ENCODE measurements around the gene NAALADL2. TPM values are rescaled to one million over a fixed set of nuclear protein-coding genes. Genes with fewer than 3 reads are reported as not detected.

NAALADL2 gene
- polyA plus RNA-seq, 2 of the 4 experiments (the other 2 are of a cell fraction), result 0.09 to 0.28 TPM

DNA sequence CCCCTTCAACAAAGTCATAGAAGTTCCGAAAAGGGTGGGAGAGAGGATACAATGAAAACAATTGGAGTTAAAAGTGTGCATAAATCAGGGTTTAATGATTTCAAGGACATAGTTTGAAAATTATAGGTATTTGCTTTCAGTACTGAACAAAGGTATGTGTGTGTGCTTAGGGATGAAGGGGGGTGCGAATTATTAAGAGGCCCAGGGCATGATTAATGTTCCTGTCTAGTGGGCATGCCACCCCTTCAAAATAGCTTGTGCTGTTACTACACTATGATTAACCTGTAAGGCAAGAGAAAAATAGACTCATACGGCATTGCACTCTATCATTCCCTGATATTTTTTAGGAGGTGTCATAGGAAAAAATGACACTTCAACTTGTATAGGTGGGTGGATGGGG lies 731.6 kb downstream of the NAALADL2 start:
- CTCF ChIA-PET, result no interaction called here
- 55% methylated on average over 3 of the region's 3 CpGs for WGBS (ENCODE audit: missing lambda C conversion rate)
- FAIRE-seq, result no peak

DNA sequence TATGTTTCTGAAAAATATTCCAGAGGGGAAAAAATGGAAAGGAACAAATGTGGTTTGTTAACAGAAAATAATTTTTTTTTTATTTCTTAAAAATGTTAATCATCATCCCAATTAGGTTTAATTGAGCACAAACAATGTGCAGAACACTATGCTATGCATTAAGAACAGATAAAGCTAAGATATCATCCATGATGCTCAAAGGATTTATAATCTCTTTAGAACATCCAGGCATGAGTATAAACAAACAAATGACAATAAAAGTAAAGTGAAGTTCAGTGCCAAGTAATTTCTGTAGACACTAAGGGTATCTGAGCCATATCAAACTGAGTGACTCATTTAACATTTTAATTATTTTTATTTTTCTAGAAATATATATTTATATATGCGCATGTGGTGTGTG lies 732.2 kb downstream of the NAALADL2 start:
- Histone ChIP-seq H3K4me3 (no peak overlapping the region), H3K4me1 (no peaks in the 10 kb centered on the region), H3K9me3 (no peaks in the 10 kb centered on the region), H3K27ac (no peak overlapping the region), H3K4me2 (no peak overlapping the region)
- WGBS (ENCODE audit: missing lambda C conversion rate), result 83% methylated on average over 1 of the region's 1 CpG
- ATAC-seq (no peak), FAIRE-seq (no peak), DNase-seq (ENCODE audit: low read depth in 1 of 2, low spot score in 1 of 2) (no peak)
- TF ChIP-seq TFCP2L1 (CRISPR knock-in tag; IDR thresholded peaks at IDR 0.05) (no peak), BHLHE40 (IDR thresholded peaks at IDR 0.05; ENCODE audit: low read depth, low read length) (no peak)
- ChIA-PET POLR2A (no interaction called here), CTCF (no interaction called here)

More for the DNA sequence above, 731.6 kb downstream of the NAALADL2 start:
- no peak overlapping the region for H3K4me2 ChIP-seq
- POLR2A ChIA-PET, result no interaction called here
- ATAC-seq (no peak), DNase-seq (ENCODE audit: low read depth in 1 of 2, low spot score in 1 of 2) (no peak)
- no peak overlapping the region for H3K27ac ChIP-seq
- no peaks in the 10 kb centered on the region for H3K9me3 ChIP-seq
- TF ChIP-seq ZNF302 (CRISPR knock-in tag; IDR thresholded peaks at IDR 0.05) (no peak), MAFK (IDR thresholded peaks at IDR 0.05; ENCODE audit: partially characterized antibody) (no peak)
- no peaks in the 10 kb centered on the region for H3K4me1 ChIP-seq
- no peak overlapping the region for H3K4me3 ChIP-seq

GRCh38 chr3:175593331-175593730 lies 734.2 kb downstream of the NAALADL2 start:
- H3K4me1 ChIP-seq, result no peaks in the 10 kb centered on the region
- H3K4me3 ChIP-seq, result no peak overlapping the region
- no peak overlapping the region for H3K27ac ChIP-seq
- DNase-seq (ENCODE audit: low read depth in 1 of 2, low spot score in 1 of 2), result no peak
- no peaks in the 10 kb centered on the region for H3K9me3 ChIP-seq
- H3K4me2 ChIP-seq, result no peak overlapping the region
- WGBS (ENCODE audit: missing lambda C conversion rate), result 11% methylated on average over 1 of the region's 1 CpG
- FAIRE-seq, result no peak
- TF ChIP-seq GATA3 (IDR thresholded peaks at IDR 0.05; ENCODE audit: borderline replicate concordance), result no peak
- no peak for TF ChIP-seq CEBPB (IDR thresholded peaks at IDR 0.05)
- no peak for TF ChIP-seq POLR2AphosphoS2 (conservative IDR thresholded peaks at IDR 0.05; ENCODE audit: low read length)
- no peak for TF ChIP-seq CHD4 (IDR thresholded peaks at IDR 0.05; ENCODE audit: borderline replicate concordance)
- no peak for TF ChIP-seq JUN (IDR thresholded peaks at IDR 0.05)
- no peak for TF ChIP-seq ATOH8 (CRISPR knock-in tag; IDR thresholded peaks at IDR 0.05; ENCODE audit: low read depth)
- no peak for TF ChIP-seq ELK1 (IDR thresholded peaks at IDR 0.05; ENCODE audit: low read depth, low read length)
- TF ChIP-seq ZFP36 (IDR thresholded peaks at IDR 0.05; ENCODE audit: borderline replicate concordance, partially characterized antibody), result no peak
- TF ChIP-seq HDAC2 (IDR thresholded peaks at IDR 0.05), result no peak
- no peak for TF ChIP-seq HEYL (CRISPR knock-in tag; IDR thresholded peaks at IDR 0.05)
- TF ChIP-seq RFX5 (IDR thresholded peaks at IDR 0.05), result no peak
- TF ChIP-seq, protein P1, sequence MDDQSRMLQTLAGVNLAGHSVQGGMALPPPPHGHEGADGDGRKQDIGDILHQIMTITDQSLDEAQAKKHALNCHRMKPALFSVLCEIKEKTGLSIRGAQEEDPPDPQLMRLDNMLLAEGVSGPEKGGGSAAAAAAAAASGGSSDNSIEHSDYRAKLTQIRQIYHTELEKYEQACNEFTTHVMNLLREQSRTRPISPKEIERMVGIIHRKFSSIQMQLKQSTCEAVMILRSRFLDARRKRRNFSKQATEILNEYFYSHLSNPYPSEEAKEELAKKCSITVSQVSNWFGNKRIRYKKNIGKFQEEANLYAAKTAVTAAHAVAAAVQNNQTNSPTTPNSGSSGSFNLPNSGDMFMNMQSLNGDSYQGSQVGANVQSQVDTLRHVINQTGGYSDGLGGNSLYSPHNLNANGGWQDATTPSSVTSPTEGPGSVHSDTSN (IDR thresholded peaks at IDR 0.05), result no peak
- TF ChIP-seq, protein P2, sequence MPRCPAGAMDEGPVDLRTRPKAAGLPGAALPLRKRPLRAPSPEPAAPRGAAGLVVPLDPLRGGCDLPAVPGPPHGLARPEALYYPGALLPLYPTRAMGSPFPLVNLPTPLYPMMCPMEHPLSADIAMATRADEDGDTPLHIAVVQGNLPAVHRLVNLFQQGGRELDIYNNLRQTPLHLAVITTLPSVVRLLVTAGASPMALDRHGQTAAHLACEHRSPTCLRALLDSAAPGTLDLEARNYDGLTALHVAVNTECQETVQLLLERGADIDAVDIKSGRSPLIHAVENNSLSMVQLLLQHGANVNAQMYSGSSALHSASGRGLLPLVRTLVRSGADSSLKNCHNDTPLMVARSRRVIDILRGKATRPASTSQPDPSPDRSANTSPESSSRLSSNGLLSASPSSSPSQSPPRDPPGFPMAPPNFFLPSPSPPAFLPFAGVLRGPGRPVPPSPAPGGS (IDR thresholded peaks at IDR 0.05), result no peak
- no peak for TF ChIP-seq RARB (CRISPR knock-in tag; IDR thresholded peaks at IDR 0.05)
- TF ChIP-seq ZNF302 (CRISPR knock-in tag; IDR thresholded peaks at IDR 0.05), result no peak
- TF ChIP-seq, protein P3, sequence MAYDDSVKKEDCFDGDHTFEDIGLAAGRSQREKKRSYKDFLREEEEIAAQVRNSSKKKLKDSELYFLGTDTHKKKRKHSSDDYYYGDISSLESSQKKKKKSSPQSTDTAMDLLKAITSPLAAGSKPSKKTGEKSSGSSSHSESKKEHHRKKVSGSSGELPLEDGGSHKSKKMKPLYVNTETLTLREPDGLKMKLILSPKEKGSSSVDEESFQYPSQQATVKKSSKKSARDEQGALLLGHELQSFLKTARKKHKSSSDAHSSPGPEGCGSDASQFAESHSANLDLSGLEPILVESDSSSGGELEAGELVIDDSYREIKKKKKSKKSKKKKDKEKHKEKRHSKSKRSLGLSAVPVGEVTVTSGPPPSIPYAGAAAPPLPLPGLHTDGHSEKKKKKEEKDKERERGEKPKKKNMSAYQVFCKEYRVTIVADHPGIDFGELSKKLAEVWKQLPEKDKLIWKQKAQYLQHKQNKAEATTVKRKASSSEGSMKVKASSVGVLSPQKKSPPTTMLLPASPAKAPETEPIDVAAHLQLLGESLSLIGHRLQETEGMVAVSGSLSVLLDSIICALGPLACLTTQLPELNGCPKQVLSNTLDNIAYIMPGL (CRISPR knock-in tag; IDR thresholded peaks at IDR 0.05; ENCODE audit: borderline replicate concordance), result no peak
- TF ChIP-seq RAD21 (conservative IDR thresholded peaks at IDR 0.05 in 1 of 2, IDR thresholded peaks at IDR 0.05 in 1 of 2), result no peak
- no peak for TF ChIP-seq TFCP2L1 (CRISPR knock-in tag; IDR thresholded peaks at IDR 0.05)
- TF ChIP-seq MAZ (IDR thresholded peaks at IDR 0.05; ENCODE audit: borderline replicate concordance, low read depth, low read length), result no peak
- CTCF ChIA-PET, result no interaction called here
- POLR2A ChIA-PET, result no interaction called here
- ATAC-seq, result no peak

All from A549 (cell line).